ENCODE results near the gene KRT81.

DNA sequence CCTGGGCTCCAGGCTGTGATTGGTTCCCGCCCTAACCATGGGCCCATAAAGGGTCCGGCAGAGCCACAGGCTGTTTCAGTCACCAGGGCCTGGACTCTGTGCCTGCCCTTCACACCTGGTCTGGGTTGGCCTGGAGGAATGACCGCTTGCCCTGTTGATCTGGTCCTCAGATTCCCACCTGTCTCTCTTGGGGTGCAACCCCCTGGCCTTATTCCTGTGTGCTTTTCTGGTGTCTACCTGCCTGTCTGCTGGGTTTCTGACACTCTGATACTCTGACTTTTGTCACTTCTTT lies 32.8 kb upstream of the KRT81 start:
- no peak for TF ChIP-seq CTCF (IDR thresholded peaks at IDR 0.05)
- TF ChIP-seq, protein P1, sequence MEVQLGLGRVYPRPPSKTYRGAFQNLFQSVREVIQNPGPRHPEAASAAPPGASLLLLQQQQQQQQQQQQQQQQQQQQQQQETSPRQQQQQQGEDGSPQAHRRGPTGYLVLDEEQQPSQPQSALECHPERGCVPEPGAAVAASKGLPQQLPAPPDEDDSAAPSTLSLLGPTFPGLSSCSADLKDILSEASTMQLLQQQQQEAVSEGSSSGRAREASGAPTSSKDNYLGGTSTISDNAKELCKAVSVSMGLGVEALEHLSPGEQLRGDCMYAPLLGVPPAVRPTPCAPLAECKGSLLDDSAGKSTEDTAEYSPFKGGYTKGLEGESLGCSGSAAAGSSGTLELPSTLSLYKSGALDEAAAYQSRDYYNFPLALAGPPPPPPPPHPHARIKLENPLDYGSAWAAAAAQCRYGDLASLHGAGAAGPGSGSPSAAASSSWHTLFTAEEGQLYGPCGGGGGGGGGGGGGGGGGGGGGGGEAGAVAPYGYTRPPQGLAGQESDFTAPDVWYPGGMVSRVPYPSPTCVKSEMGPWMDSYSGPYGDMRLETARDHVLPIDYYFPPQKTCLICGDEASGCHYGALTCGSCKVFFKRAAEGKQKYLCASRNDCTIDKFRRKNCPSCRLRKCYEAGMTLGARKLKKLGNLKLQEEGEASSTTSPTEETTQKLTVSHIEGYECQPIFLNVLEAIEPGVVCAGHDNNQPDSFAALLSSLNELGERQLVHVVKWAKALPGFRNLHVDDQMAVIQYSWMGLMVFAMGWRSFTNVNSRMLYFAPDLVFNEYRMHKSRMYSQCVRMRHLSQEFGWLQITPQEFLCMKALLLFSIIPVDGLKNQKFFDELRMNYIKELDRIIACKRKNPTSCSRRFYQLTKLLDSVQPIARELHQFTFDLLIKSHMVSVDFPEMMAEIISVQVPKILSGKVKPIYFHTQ (CRISPR knock-in tag; IDR thresholded peaks at IDR 0.05) = no peak
- TF ChIP-seq IRF2 (CRISPR knock-in tag; IDR thresholded peaks at IDR 0.05; ENCODE audit: borderline replicate concordance, low read depth) = no peak
- TF ChIP-seq NR3C1 (CRISPR knock-in tag; conservative IDR thresholded peaks at IDR 0.05; ENCODE audit: low read depth) = no peak
- TF ChIP-seq ESRRA (CRISPR knock-in tag; IDR thresholded peaks at IDR 0.05; ENCODE audit: borderline replicate concordance) = no peak

All from WTC11 (cell line).